ENCODE data around the gene MLH1.

GRCh38 chr3:37082317-37082716 lies 89.0 kb downstream of the MLH1 start:
- TF ChIP-seq EZH2 (optimal IDR thresholded peaks at IDR 0.05; ENCODE audit: low read depth, low read length) (no peak), EZH2phosphoT487 (IDR thresholded peaks at IDR 0.05; ENCODE audit: low read length) (no peak)
- TF ChIP-seq, protein P1, sequence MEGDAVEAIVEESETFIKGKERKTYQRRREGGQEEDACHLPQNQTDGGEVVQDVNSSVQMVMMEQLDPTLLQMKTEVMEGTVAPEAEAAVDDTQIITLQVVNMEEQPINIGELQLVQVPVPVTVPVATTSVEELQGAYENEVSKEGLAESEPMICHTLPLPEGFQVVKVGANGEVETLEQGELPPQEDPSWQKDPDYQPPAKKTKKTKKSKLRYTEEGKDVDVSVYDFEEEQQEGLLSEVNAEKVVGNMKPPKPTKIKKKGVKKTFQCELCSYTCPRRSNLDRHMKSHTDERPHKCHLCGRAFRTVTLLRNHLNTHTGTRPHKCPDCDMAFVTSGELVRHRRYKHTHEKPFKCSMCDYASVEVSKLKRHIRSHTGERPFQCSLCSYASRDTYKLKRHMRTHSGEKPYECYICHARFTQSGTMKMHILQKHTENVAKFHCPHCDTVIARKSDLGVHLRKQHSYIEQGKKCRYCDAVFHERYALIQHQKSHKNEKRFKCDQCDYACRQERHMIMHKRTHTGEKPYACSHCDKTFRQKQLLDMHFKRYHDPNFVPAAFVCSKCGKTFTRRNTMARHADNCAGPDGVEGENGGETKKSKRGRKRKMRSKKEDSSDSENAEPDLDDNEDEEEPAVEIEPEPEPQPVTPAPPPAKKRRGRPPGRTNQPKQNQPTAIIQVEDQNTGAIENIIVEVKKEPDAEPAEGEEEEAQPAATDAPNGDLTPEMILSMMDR (IDR thresholded peaks at IDR 0.05; ENCODE audit: low read length), result no peak
